ENCODE measurements around the gene FOLR2.
"Not testable (repeated sequence)": the region's sequence is repeated elsewhere in the genome, so short reads cannot be mapped to it uniquely, and the experiment has no call there.

Gene FOLR2

DNA sequence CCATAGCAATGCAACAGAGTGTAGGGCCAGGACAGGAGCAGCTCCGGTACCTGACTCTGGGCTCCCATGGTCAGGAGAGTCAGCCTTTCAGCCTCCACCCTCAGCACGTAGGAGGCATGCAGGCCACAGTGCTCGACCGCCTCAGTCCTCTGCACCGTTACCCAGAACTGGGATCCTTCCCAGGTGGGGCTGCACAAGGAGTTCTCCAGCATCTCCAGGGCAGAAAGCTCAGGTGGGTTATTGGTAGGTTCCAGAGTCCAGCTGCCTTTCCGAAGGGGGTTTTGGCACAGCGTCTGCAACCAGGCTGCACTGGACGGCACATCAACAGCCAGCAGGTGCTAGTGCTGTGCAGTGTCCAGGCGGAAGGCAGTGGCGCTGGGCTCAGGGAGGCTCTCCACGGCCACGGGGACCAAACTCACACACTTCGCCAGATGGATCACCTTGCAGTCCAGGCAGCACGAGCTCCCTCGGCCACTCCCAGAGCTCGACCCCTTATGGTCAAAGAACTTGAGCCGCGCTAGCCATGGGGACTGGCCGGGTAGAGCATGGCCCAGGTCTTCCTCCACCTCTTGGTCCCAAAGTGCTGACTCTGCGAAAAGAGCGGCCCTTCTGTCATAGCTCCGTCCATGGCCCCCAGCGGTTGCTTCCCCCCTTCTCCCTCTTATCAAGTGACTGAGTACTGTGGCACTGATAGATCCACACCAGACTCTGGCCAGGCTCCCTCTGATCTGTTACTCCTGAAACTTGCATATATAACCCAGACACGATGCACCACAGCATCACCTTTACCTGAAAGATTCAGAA is 34.3 kb downstream of the FOLR2 start:
- Histone ChIP-seq H3K9ac (ENCODE audit: low read depth, low read length) (no peak overlapping the region), H3K27me3 (ENCODE audit: control insufficient read depth, insufficient read depth, low read length) (peaks cover 47% of the 10 kb centered on the region), H3K4me3 (ENCODE audit: low read depth, low read length) (no peak overlapping the region), H3K9me3 (ENCODE audit: control insufficient read depth, insufficient read depth, low read length) (no peaks in the 10 kb centered on the region), H3K36me3 (ENCODE audit: control insufficient read depth, insufficient read depth, low read length) (no peaks in the 10 kb centered on the region), H3K4me1 (ENCODE audit: control insufficient read depth, insufficient read depth, low read length) (no peaks in the 10 kb centered on the region)

DNA sequence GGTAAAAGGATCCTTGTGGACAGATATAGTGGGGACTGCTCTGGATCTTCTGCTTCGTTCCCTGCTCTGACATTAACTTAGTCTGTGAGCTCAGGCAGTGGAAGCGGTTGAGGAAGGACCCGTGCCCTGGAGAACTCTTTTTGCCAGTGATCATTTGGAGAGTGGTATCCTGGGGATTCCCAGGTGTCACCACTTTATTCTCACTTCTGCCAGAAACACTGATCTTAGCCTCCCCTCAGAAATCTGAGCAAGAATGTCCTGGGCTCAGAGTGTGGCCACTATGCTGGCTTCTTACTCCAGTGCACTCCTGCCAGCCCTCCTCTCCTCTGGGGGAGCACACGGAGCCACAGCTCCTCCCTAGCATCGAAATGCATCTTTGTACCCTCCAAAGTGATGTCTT is 35.0 kb downstream of the FOLR2 start:
- no peak overlapping the region for H3K9ac ChIP-seq (ENCODE audit: low read depth, low read length)
- H3K4me1 ChIP-seq (ENCODE audit: control insufficient read depth, insufficient read depth, low read length) = no peaks in the 10 kb centered on the region
- no peaks in the 10 kb centered on the region for H3K36me3 ChIP-seq (ENCODE audit: control insufficient read depth, insufficient read depth, low read length)
- H3K4me3 ChIP-seq (ENCODE audit: low read depth, low read length) = no peak overlapping the region
- H3K9me3 ChIP-seq (ENCODE audit: control insufficient read depth, insufficient read depth, low read length) = no peaks in the 10 kb centered on the region
- H3K27me3 ChIP-seq (ENCODE audit: control insufficient read depth, insufficient read depth, low read length) = peaks cover 42% of the 10 kb centered on the region

DNA sequence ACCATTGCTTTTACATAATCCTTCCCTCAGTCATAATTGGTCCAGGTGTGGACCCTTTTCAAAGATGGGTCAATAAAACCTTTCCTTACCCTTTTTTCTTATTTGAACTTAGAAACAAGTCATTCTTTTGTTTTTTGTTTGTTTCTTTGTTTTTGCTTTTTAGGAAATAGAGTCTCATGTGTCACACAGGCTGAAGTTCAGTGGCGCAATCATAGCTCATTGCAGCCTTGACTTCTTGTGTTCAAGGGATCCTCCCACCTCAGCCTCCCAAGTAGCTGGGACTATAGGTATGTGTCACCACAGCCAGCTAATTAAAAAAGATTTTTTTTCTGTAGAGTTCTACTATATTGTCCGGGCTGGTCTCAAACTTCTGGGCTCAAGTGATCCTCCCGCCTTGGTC is 36.8 kb downstream of the FOLR2 start:
- Histone ChIP-seq H3K27me3 (ENCODE audit: control insufficient read depth, insufficient read depth, low read length) (peaks cover 25% of the 10 kb centered on the region), H3K36me3 (ENCODE audit: control insufficient read depth, insufficient read depth, low read length) (no peaks in the 10 kb centered on the region), H3K4me1 (ENCODE audit: control insufficient read depth, insufficient read depth, low read length) (no peaks in the 10 kb centered on the region), H3K4me3 (ENCODE audit: low read depth, low read length) (no peak overlapping the region), H3K9me3 (ENCODE audit: control insufficient read depth, insufficient read depth, low read length) (no peaks in the 10 kb centered on the region), H3K9ac (ENCODE audit: low read depth, low read length) (no peak overlapping the region)

DNA sequence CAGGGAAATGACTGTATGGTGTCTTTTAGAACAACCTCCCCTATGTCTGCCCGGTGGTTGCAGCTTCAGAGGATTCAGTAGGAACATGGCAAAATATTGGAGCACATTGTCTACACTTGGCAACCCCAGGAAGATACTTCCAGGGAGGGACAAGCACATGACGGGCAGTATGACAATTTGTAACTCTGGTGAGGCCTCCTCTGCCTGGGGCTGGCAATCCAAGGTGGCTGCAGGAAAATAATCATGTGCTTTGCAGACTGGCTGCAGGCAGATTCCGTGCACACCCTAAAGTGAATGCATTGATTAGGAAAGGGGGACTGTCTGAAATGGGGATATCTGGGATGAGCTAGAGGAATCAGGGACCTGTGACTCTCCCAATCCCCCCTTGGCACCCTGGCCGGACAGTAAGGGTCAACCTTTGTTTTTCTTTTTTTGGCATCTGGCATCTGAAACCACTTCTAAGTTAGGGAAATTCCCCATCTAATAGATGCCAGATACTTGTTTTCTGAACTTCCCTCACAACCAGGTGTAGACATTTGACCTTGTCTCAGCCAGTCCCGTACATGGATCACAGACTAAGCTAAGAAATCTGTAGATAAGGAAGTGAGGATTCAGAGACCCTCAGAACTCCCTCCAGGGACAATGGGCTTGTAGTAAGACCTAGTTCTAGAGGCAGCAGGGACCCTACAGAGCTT is 37.9 kb downstream of the FOLR2 start:
- Histone ChIP-seq H3K27me3 (ENCODE audit: control insufficient read depth, insufficient read depth, low read length) (peaks cover 18% of the 10 kb centered on the region), H3K9me3 (ENCODE audit: control insufficient read depth, insufficient read depth, low read length) (no peaks in the 10 kb centered on the region), H3K9ac (ENCODE audit: low read depth, low read length) (no peak overlapping the region), H3K4me3 (ENCODE audit: low read depth, low read length) (no peak overlapping the region), H3K4me1 (ENCODE audit: control insufficient read depth, insufficient read depth, low read length) (no peaks in the 10 kb centered on the region), H3K36me3 (ENCODE audit: control insufficient read depth, insufficient read depth, low read length) (no peaks in the 10 kb centered on the region)

DNA sequence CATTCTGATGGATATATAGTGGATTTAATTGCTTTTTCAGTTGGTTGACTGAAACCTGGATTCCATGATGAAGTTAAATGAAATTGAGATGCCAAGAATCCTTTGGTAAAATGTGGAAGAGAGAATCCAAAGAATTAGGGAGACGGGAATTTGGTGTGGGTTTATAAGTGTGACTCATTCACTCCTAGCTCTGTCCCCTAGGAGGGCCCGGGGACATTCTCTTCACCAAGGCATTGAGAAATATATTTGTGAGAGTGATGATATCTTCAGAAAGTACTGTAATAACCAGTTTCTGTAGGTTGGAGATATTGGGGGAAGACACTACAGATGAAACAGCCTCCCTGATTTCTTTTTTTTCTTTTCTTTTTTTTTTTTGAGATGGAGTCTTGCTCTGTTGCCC is 41.0 kb downstream of the FOLR2 start:
- no peak overlapping the region for H3K9ac ChIP-seq (ENCODE audit: low read depth, low read length)
- no peaks in the 10 kb centered on the region for H3K9me3 ChIP-seq (ENCODE audit: control insufficient read depth, insufficient read depth, low read length)
- H3K4me1 ChIP-seq (ENCODE audit: control insufficient read depth, insufficient read depth, low read length) = no peaks in the 10 kb centered on the region
- no peak overlapping the region for H3K4me3 ChIP-seq (ENCODE audit: low read depth, low read length)
- H3K27me3 ChIP-seq (ENCODE audit: control insufficient read depth, insufficient read depth, low read length) = peaks cover 7% of the 10 kb centered on the region
- no peaks in the 10 kb centered on the region for H3K36me3 ChIP-seq (ENCODE audit: control insufficient read depth, insufficient read depth, low read length)

DNA sequence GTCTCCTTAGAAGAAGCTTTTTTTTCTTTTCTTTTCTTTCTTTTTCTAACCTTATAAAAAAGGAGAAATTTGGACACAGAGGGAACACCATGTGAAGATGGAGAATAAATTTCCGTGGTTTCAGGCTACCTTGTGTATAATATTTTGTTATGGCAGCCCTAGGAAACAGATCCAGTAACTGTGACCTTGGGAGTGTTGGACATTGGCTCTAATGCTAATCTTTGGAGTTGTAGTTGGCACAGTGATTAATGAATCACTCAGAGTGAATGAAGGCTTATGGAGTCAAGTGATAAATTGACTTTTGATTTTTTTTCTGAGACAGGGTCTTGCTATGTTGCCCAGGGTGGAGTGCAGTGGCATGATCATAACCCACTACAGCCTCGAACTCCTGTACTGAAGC is 42.9 kb downstream of the FOLR2 start:
- Histone ChIP-seq H3K4me3 (ENCODE audit: low read depth, low read length) (no peak overlapping the region), H3K27me3 (ENCODE audit: control insufficient read depth, insufficient read depth, low read length) (peaks cover 2% of the 10 kb centered on the region), H3K36me3 (ENCODE audit: control insufficient read depth, insufficient read depth, low read length) (no peaks in the 10 kb centered on the region), H3K4me1 (ENCODE audit: control insufficient read depth, insufficient read depth, low read length) (no peaks in the 10 kb centered on the region), H3K9ac (ENCODE audit: low read depth, low read length) (no peak overlapping the region), H3K9me3 (ENCODE audit: control insufficient read depth, insufficient read depth, low read length) (no peaks in the 10 kb centered on the region)

DNA sequence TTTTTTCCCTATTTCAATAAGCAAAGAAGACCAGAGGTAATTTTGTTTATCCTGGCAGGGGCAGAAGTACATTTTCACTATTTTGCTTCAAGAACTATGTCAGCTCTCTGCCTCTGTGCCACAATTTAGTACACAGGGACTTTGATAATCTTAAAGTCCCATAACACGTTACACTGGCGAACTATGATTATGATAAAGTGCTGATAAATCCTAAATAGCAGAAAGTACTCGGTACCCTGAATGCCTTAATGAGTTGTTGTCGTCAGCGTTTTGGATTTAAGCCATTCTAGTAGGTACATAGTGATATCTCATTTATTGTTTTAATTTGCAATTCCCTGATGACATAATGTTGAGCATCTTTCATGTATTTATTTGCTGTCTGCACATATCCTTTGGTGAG is 44.0 kb downstream of the FOLR2 start:
- H3K27me3 ChIP-seq (ENCODE audit: control insufficient read depth, insufficient read depth, low read length) = peaks cover 2% of the 10 kb centered on the region
- H3K4me1 ChIP-seq (ENCODE audit: control insufficient read depth, insufficient read depth, low read length) = no peaks in the 10 kb centered on the region
- no peak overlapping the region for H3K4me3 ChIP-seq (ENCODE audit: low read depth, low read length)
- H3K9me3 ChIP-seq (ENCODE audit: control insufficient read depth, insufficient read depth, low read length) = no peaks in the 10 kb centered on the region
- H3K36me3 ChIP-seq (ENCODE audit: control insufficient read depth, insufficient read depth, low read length) = no peaks in the 10 kb centered on the region
- H3K9ac ChIP-seq (ENCODE audit: low read depth, low read length) = no peak overlapping the region

DNA sequence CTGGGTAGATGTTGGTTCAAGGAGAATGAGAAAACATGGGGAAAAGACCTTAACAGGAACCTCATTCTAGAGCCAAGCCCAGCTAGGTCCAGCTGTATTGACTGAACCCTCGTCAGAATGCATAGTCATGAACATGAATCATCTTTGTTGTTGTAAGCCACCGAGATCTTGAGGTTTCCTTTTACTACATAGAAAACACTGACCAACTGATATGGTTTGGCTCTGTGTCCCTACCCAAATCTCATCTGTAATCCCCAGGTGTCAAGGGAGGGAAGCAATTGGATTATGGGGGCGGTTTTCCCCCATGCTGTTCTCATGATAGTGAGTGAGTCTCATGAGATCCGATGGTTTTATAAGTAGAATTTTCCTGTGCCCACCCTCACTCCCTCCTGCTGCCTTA is 46.8 kb downstream of the FOLR2 start:
- H3K9ac ChIP-seq (ENCODE audit: low read depth, low read length) = no peak overlapping the region
- H3K36me3 ChIP-seq (ENCODE audit: control insufficient read depth, insufficient read depth, low read length) = no peaks in the 10 kb centered on the region
- no peaks in the 10 kb centered on the region for H3K4me1 ChIP-seq (ENCODE audit: control insufficient read depth, insufficient read depth, low read length)
- H3K4me3 ChIP-seq (ENCODE audit: low read depth, low read length) = no peak overlapping the region
- no peaks in the 10 kb centered on the region for H3K9me3 ChIP-seq (ENCODE audit: control insufficient read depth, insufficient read depth, low read length)
- H3K27me3 ChIP-seq (ENCODE audit: control insufficient read depth, insufficient read depth, low read length) = no peaks in the 10 kb centered on the region

DNA sequence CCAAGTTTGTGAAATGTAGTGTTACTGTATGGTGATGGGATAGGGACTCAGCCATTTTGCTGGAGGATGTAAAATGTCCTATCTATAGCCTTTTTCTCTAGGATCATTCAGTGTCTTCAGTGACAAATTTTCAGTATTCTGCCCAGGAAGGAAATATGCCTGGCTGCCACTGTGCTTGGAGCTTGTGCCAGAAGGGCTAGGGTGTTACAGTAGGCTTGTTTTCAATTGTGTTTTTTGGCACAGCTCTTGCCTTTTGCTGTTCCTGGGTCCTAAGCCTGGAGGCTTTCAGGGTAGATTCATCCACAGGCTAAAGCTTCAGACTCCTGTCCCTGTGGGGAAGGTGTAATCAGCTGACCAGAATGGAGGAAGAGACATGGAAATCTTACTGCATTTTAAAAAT is 49.4 kb downstream of the FOLR2 start:
- Histone ChIP-seq H3K36me3 (ENCODE audit: control insufficient read depth, insufficient read depth, low read length) (no peaks in the 10 kb centered on the region), H3K9me3 (ENCODE audit: control insufficient read depth, insufficient read depth, low read length) (no peaks in the 10 kb centered on the region), H3K27me3 (ENCODE audit: control insufficient read depth, insufficient read depth, low read length) (no peaks in the 10 kb centered on the region), H3K9ac (ENCODE audit: low read depth, low read length) (no peak overlapping the region), H3K4me3 (ENCODE audit: low read depth, low read length) (no peak overlapping the region), H3K4me1 (ENCODE audit: control insufficient read depth, insufficient read depth, low read length) (no peaks in the 10 kb centered on the region)

DNA sequence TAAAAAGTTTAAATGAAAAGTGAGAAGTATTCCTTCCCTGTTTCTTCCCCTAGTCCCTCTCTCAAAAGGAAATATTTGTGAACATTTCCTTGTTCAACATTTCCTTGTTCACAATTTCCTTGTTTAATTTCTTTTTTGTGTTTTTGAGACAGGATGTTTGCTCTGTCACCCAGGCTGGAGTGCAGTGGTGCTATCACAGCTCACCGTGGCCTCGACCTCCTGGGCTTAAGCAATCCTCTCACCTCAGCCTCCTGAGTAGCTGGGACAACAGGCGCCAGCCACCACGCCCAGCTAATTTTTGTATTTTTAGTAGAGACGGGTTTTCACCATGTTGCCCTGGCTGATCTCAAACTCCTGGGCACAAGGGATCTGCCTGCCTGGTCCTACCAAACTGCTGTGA is 50.4 kb downstream of the FOLR2 start:
- not testable (repeated sequence) for H3K36me3 ChIP-seq (ENCODE audit: control insufficient read depth, insufficient read depth, low read length); H3K9me3 ChIP-seq (ENCODE audit: control insufficient read depth, insufficient read depth, low read length); H3K27me3 ChIP-seq (ENCODE audit: control insufficient read depth, insufficient read depth, low read length); H3K4me3 ChIP-seq (ENCODE audit: low read depth, low read length); H3K4me1 ChIP-seq (ENCODE audit: control insufficient read depth, insufficient read depth, low read length); H3K9ac ChIP-seq (ENCODE audit: low read depth, low read length)

DNA sequence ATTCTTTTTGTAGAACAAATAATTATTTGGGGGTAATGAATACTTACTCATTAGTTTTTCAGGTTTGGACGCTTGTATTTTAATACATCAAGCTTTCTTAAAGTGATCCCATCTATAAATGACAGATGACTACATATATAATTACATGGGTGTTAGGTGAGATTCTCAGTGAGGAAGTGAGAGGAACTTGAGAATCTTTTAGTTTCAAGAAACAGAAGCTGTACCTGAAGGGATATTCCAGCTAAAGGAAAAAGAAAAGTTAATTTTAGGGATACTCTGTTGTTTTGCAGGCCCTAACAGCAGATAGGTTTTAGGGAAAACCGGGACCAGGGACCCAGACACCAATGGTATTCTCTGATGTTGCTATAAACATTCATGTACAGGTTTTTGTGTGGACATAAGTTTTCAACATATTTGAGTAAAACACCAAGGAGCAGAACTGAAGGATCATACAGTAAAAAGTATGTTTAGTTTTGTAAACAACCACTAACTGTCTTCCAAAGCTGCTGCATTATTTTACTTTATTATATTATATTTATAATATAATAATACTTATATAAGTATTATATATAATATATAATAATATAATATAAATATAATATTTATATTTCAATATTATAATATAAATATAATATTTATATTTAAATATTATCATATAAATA is 51.5 kb downstream of the FOLR2 start:
- Histone ChIP-seq H3K9ac (ENCODE audit: low read depth, low read length) (no peak overlapping the region), H3K9me3 (ENCODE audit: control insufficient read depth, insufficient read depth, low read length) (no peaks in the 10 kb centered on the region), H3K4me3 (ENCODE audit: low read depth, low read length) (no peak overlapping the region), H3K4me1 (ENCODE audit: control insufficient read depth, insufficient read depth, low read length) (no peaks in the 10 kb centered on the region), H3K27me3 (ENCODE audit: control insufficient read depth, insufficient read depth, low read length) (no peaks in the 10 kb centered on the region), H3K36me3 (ENCODE audit: control insufficient read depth, insufficient read depth, low read length) (no peaks in the 10 kb centered on the region)
